HFF-Myc (cell line): ENCODE data around the gene VSTM4.

Experiments used
- DNase-seq: peaks from one replicate; pipeline ENCODE4 v3.0.0-alpha.2; 2011; ENCODE audit warnings: low read depth; ENCODE audit errors: extremely low read depth
- H3K4me3 ChIP-seq: replicated peaks from 2 replicates; pipeline ENCODE4 v1.5.1; 2011; ENCODE audit warnings: low read depth, mild to moderate bottlenecking, control low read depth, low read length
- CTCF ChIP-seq: IDR thresholded peaks from 2 replicates; pipeline ENCODE4 v1.5.1; 2012; ENCODE audit warnings: mild to moderate bottlenecking, low read depth, low read length, control low read depth; ENCODE audit errors: missing control alignments

Gene VSTM4

GRCh38 chr10:49023752-49024151, 91.6 kb downstream of the VSTM4 start:
- no peak for DNase-seq
- no peak for TF ChIP-seq CTCF
- H3K4me3 ChIP-seq: no peak overlapping the region

GRCh38 chr10:49023071-49023470, 92.3 kb downstream of the VSTM4 start:
- DNase-seq: no peak
- no peak overlapping the region for H3K4me3 ChIP-seq
- no peak for TF ChIP-seq CTCF

GRCh38 chr10:49021685-49022084, 93.6 kb downstream of the VSTM4 start:
- no peak for TF ChIP-seq CTCF
- H3K4me3 ChIP-seq: no peak overlapping the region
- DNase-seq: no peak

GRCh38 chr10:49015700-49016099, 99.6 kb downstream of the VSTM4 start:
- TF ChIP-seq CTCF: no peak
- no peak overlapping the region for H3K4me3 ChIP-seq
- DNase-seq: no peak

- no peak for DNase-seq
- no peak for TF ChIP-seq CTCF
- H3K4me3 ChIP-seq: no peak overlapping the region
These were observed 102.7 kb downstream of the VSTM4 start for GRCh38 chr10:49012603-49013002.

GRCh38 chr10:49011756-49012155, 103.6 kb downstream of the VSTM4 start:
- no peak for TF ChIP-seq CTCF
- H3K4me3 ChIP-seq: no peak overlapping the region
- DNase-seq: no peak

- DNase-seq: no peak
- TF ChIP-seq CTCF: no peak
- no peak overlapping the region for H3K4me3 ChIP-seq
These were observed 104.5 kb downstream of the VSTM4 start for GRCh38 chr10:49010865-49011264.
